Measurements from ENCODE around the gene PPEF1. TPM values are rescaled to one million over a fixed set of nuclear protein-coding genes. Genes with fewer than 3 reads are reported as not detected.
"Not testable (repeated sequence)": the region's sequence is repeated elsewhere in the genome, so short reads cannot be mapped to it uniquely, and the experiment has no call there.

Gene PPEF1
- polyA plus RNA-seq, 6 donors from 2014 or later, result 0.74 TPM; not detected in 5

- no peak overlapping the region for H3K4me3 Mint-ChIP-seq
- H3K27me3 Mint-ChIP-seq, result no peaks in the 10 kb centered on the region
- DNase-seq, result no peak
- H3K4me1 Mint-ChIP-seq, result no peaks in the 10 kb centered on the region
- H3K27ac Mint-ChIP-seq, result peak overlapping the region in 1 of 6 donors; percentile 12
- ATAC-seq (ENCODE audit: low read depth in 2 of 2), result no peak
- peaks cover 3 to 22% (median 14%) of the 10 kb centered on the region in 7 donors for H3K9me3 Mint-ChIP-seq
- H3K36me3 Mint-ChIP-seq, result peaks cover 0 to 9% of the 10 kb centered on the region in 2 donors
These were observed 62.5 kb downstream of the PPEF1 start for GRCh38 chrX:18769812-18770573.

- H3K27me3 Mint-ChIP-seq, result no peaks in the 10 kb centered on the region
- H3K4me3 Mint-ChIP-seq, result no peak overlapping the region
- H3K9me3 Mint-ChIP-seq, result peaks cover 0 to 7% (median 0%) of the 10 kb centered on the region in 7 donors
- H3K4me1 Mint-ChIP-seq, result no peaks in the 10 kb centered on the region
- ATAC-seq (ENCODE audit: low read depth in 2 of 2) (no peak), DNase-seq (no peak)
- H3K36me3 Mint-ChIP-seq, result no peaks in the 10 kb centered on the region
- no peak overlapping the region for H3K27ac Mint-ChIP-seq
These were observed 82.5 kb downstream of the PPEF1 start for GRCh38 chrX:18789916-18790315.

- Mint-ChIP-seq H3K27me3 (no peaks in the 10 kb centered on the region), H3K27ac (no peak overlapping the region)
These were observed 85.4 kb downstream of the PPEF1 start for GRCh38 chrX:18792828-18793227.

GRCh38 chrX:18793601-18794089 lies 86.2 kb downstream of the PPEF1 start:
- DNase-seq (no peak), ATAC-seq (ENCODE audit: low read depth in 2 of 2) (no peak)
- Mint-ChIP-seq H3K36me3 (no peaks in the 10 kb centered on the region), H3K9me3 (peaks cover 0 to 3% (median 0%) of the 10 kb centered on the region in 7 donors), H3K4me1 (no peaks in the 10 kb centered on the region), H3K27me3 (no peaks in the 10 kb centered on the region), H3K27ac (no peak overlapping the region), H3K4me3 (no peak overlapping the region)

More at GRCh38 chrX:18792828-18793227, 85.4 kb downstream of the PPEF1 start:
- no peak for DNase-seq
- no peaks in the 10 kb centered on the region for H3K36me3 Mint-ChIP-seq
- H3K4me1 Mint-ChIP-seq, result no peaks in the 10 kb centered on the region
- peaks cover 0 to 7% (median 0%) of the 10 kb centered on the region in 7 donors for H3K9me3 Mint-ChIP-seq
- ATAC-seq (ENCODE audit: low read depth in 2 of 2), result no peak
- no peak overlapping the region for H3K4me3 Mint-ChIP-seq

GRCh38 chrX:18797141-18797540 lies 89.7 kb downstream of the PPEF1 start:
- Mint-ChIP-seq H3K36me3 (no peaks in the 10 kb centered on the region), H3K9me3 (peaks cover 0 to 3% (median 0%) of the 10 kb centered on the region in 7 donors), H3K4me1 (no peaks in the 10 kb centered on the region), H3K4me3 (no peak overlapping the region), H3K27ac (no peak overlapping the region), H3K27me3 (no peaks in the 10 kb centered on the region)
- no peak for DNase-seq
- ATAC-seq (ENCODE audit: low read depth in 2 of 2), result no peak

GRCh38 chrX:18799911-18800310 lies 92.5 kb downstream of the PPEF1 start:
- no peak for ATAC-seq (ENCODE audit: low read depth in 2 of 2)
- no peaks in the 10 kb centered on the region for H3K4me1 Mint-ChIP-seq
- H3K27me3 Mint-ChIP-seq, result no peaks in the 10 kb centered on the region
- no peak overlapping the region for H3K27ac Mint-ChIP-seq
- peaks cover 0 to 8% (median 0%) of the 10 kb centered on the region in 7 donors for H3K9me3 Mint-ChIP-seq
- H3K4me3 Mint-ChIP-seq, result no peak overlapping the region
- no peaks in the 10 kb centered on the region for H3K36me3 Mint-ChIP-seq
- DNase-seq, result no peak

GRCh38 chrX:18809641-18810040 lies 102.2 kb downstream of the PPEF1 start:
- Mint-ChIP-seq H3K9me3 (peaks cover 0 to 4% (median under 1%) of the 10 kb centered on the region in 7 donors), H3K36me3 (no peaks in the 10 kb centered on the region), H3K4me3 (no peak overlapping the region), H3K27me3 (no peaks in the 10 kb centered on the region), H3K4me1 (no peaks in the 10 kb centered on the region), H3K27ac (no peak overlapping the region)
- ATAC-seq (ENCODE audit: low read depth in 2 of 2) (no peak), DNase-seq (no peak)

- no peaks in the 10 kb centered on the region for H3K4me1 Mint-ChIP-seq
- no peak for DNase-seq
- H3K4me3 Mint-ChIP-seq, result no peak overlapping the region
- peaks cover 0 to 4% (median 2%) of the 10 kb centered on the region in 7 donors for H3K9me3 Mint-ChIP-seq
- H3K36me3 Mint-ChIP-seq, result no peaks in the 10 kb centered on the region
- H3K27me3 Mint-ChIP-seq, result no peaks in the 10 kb centered on the region
- no peak for ATAC-seq (ENCODE audit: low read depth in 2 of 2)
- no peak overlapping the region for H3K27ac Mint-ChIP-seq
These were observed 103.0 kb downstream of the PPEF1 start for GRCh38 chrX:18810416-18810815.

GRCh38 chrX:18825375-18825774 lies 117.9 kb downstream of the PPEF1 start:
- no peak overlapping the region for H3K4me3 Mint-ChIP-seq
- H3K27ac Mint-ChIP-seq, result no peak overlapping the region
- H3K4me1 Mint-ChIP-seq, result no peaks in the 10 kb centered on the region
- DNase-seq (no peak), ATAC-seq (ENCODE audit: low read depth in 2 of 2) (no peak)
- no peaks in the 10 kb centered on the region for H3K36me3 Mint-ChIP-seq
- H3K27me3 Mint-ChIP-seq, result no peaks in the 10 kb centered on the region
- H3K9me3 Mint-ChIP-seq, result peaks cover 0 to 10% (median 4%) of the 10 kb centered on the region in 7 donors

GRCh38 chrX:18828832-18829404 lies 121.5 kb downstream of the PPEF1 start:
- DNase-seq (no peak), ATAC-seq (ENCODE audit: low read depth in 2 of 2) (no peak)
- peaks cover 0 to 10% (median 3%) of the 10 kb centered on the region in 7 donors for H3K9me3 Mint-ChIP-seq
- H3K27me3 Mint-ChIP-seq, result no peaks in the 10 kb centered on the region
- H3K4me3 Mint-ChIP-seq, result no peak overlapping the region
- no peaks in the 10 kb centered on the region for H3K4me1 Mint-ChIP-seq
- no peaks in the 10 kb centered on the region for H3K36me3 Mint-ChIP-seq
- no peak overlapping the region for H3K27ac Mint-ChIP-seq

- ATAC-seq (ENCODE audit: low read depth in 2 of 2), result no peak
- Mint-ChIP-seq H3K4me3 (no peak overlapping the region), H3K9me3 (peaks cover 0 to 9% (median 3%) of the 10 kb centered on the region in 7 donors)
These were observed 125.8 kb downstream of the PPEF1 start for GRCh38 chrX:18833071-18833731.

GRCh38 chrX:18847901-18848300 lies 140.5 kb downstream of the PPEF1 start:
- not testable (repeated sequence) for DNase-seq; H3K4me3 Mint-ChIP-seq; H3K27ac Mint-ChIP-seq; H3K27me3 Mint-ChIP-seq; H3K4me1 Mint-ChIP-seq; ATAC-seq (ENCODE audit: low read depth in 2 of 2); H3K9me3 Mint-ChIP-seq; H3K36me3 Mint-ChIP-seq

More at GRCh38 chrX:18833071-18833731, 125.8 kb downstream of the PPEF1 start:
- Mint-ChIP-seq H3K4me1 (no peaks in the 10 kb centered on the region), H3K27me3 (no peaks in the 10 kb centered on the region), H3K36me3 (no peaks in the 10 kb centered on the region), H3K27ac (no peak overlapping the region)
- DNase-seq, result no peak

- H3K9me3 Mint-ChIP-seq, result peaks cover 0 to 5% (median 0%) of the 10 kb centered on the region in 7 donors
- H3K4me1 Mint-ChIP-seq, result peaks cover 0 to 10% (median 0%) of the 10 kb centered on the region in 3 donors
- no peak for ATAC-seq (ENCODE audit: low read depth in 2 of 2)
- no peak for DNase-seq
- H3K36me3 Mint-ChIP-seq, result peaks cover 0 to 5% of the 10 kb centered on the region in 2 donors
- peak overlapping the region in 2 of 6 donors; percentile 26 to 78 for H3K27ac Mint-ChIP-seq
- no peaks in the 10 kb centered on the region for H3K27me3 Mint-ChIP-seq
- H3K4me3 Mint-ChIP-seq, result no peak overlapping the region
These were observed 148.6 kb downstream of the PPEF1 start for GRCh38 chrX:18855919-18856644.

Data from naive B cell (primary cell).